ENCODE measurements around the gene GCK. TPM values are rescaled to one million over a fixed set of nuclear protein-coding genes. Genes with fewer than 3 reads are reported as not detected.

Gene GCK
- polyA plus RNA-seq, 1 of the 3 experiments (the other 2 are of a cell fraction), result 1.6 TPM

- peaks cover 0 to 35% of the 10 kb centered on the region in 2 experiments; a peak in 1 of 4 replicates for H3K4me1 ChIP-seq (ENCODE audit: control insufficient read depth in 1 of 2, insufficient read depth in 2 of 2, low read depth in 1 of 2, low read length in 1 of 2)
- H3K27ac ChIP-seq (ENCODE audit: low read depth in 2 of 2, low read length in 1 of 2), result peak overlapping the region in 1 of 2 experiments; percentile 3; a peak in 1 of 4 replicates
- H3K4me3 ChIP-seq (ENCODE audit: low read depth in 2 of 2, low read length in 1 of 2), result no peak overlapping the region
- no peak overlapping the region for H2AFZ ChIP-seq (ENCODE audit: low read depth)
- WGBS (ENCODE audit: low lambda C conversion rate), result 91% methylated on average over 19 of the region's 19 CpGs
- 0 out of 2 replicates have a peak, but pooled peaks cover 4% of the 10 kb centered on the region for H4K20me1 ChIP-seq (ENCODE audit: insufficient read depth)
- no peaks in the 10 kb centered on the region for H3K9me3 ChIP-seq
- DNase-seq, result peak; percentile 41
- H3K79me2 ChIP-seq (ENCODE audit: insufficient read depth), result no peaks in the 10 kb centered on the region
- no peak for TF ChIP-seq JUND (IDR thresholded peaks at IDR 0.05)
- TF ChIP-seq REST (IDR thresholded peaks at IDR 0.05; ENCODE audit: low read depth, low read length), result no peak
- H3F3A ChIP-seq (replicated peaks; ENCODE audit: insufficient read depth), result peaks cover 3% of the 10 kb centered on the region
- H3K9ac ChIP-seq, result no peak overlapping the region
- no peaks in the 10 kb centered on the region for H3K27me3 ChIP-seq (ENCODE audit: insufficient read depth)
- H3K36me3 ChIP-seq (replicated peaks in 1 of 2; ENCODE audit: control insufficient read depth in 1 of 2, insufficient read depth in 2 of 2, low read length in 1 of 2), result peaks cover 2 to 20% of the 10 kb centered on the region in 2 experiments
- no peak overlapping the region for H3K4me2 ChIP-seq
- POLR2A ChIA-PET, result interaction anchor here (1.5 kb wide), 1 partner anchor 21 kb away, joined by 3 read pairs; no protein-coding TSS in a partner anchor
- no peaks in the 10 kb centered on the region for H3K9me2 ChIP-seq
- CTCF ChIA-PET, result interaction anchor here (0.8 to 3.8 kb wide), 8 partner anchors 14 to 318 kb away, joined by 3 to 19 read pairs (median 4); no protein-coding TSS in a partner anchor
These were observed 28.0 kb upstream of the GCK start for GRCh38 chr7:44217223-44217714.

GRCh38 chr7:44216521-44217222 lies 27.4 kb upstream of the GCK start:
- peaks cover 4% of the 10 kb centered on the region for H3F3A ChIP-seq (replicated peaks; ENCODE audit: insufficient read depth)
- H3K27me3 ChIP-seq (ENCODE audit: insufficient read depth), result no peaks in the 10 kb centered on the region
- CTCF ChIA-PET, result interaction anchor here (0.9 to 3.8 kb wide), 4 partner anchors 14 to 318 kb away, joined by 3 to 19 read pairs (median 4); no protein-coding TSS in a partner anchor
- no peaks in the 10 kb centered on the region for H3K9me3 ChIP-seq
- no peaks in the 10 kb centered on the region for H3K9me2 ChIP-seq
- H4K20me1 ChIP-seq (ENCODE audit: insufficient read depth), result 0 out of 2 replicates have a peak, but pooled peaks cover 4% of the 10 kb centered on the region
- H3K79me2 ChIP-seq (ENCODE audit: insufficient read depth), result no peaks in the 10 kb centered on the region
- H3K4me2 ChIP-seq, result no peak overlapping the region
- POLR2A ChIA-PET, result no interaction called here
- H2AFZ ChIP-seq (ENCODE audit: low read depth), result no peak overlapping the region
- peak; percentile 56 for DNase-seq
- H3K9ac ChIP-seq, result no peak overlapping the region
- peak overlapping the region in 1 of 2 experiments; percentile 61; a peak in 2 of 4 replicates for H3K27ac ChIP-seq (ENCODE audit: low read depth in 2 of 2, low read length in 1 of 2)
- WGBS (ENCODE audit: low lambda C conversion rate), result 96% methylated on average over 13 of the region's 13 CpGs
- H3K36me3 ChIP-seq (replicated peaks in 1 of 2; ENCODE audit: control insufficient read depth in 1 of 2, insufficient read depth in 2 of 2, low read length in 1 of 2), result peaks cover 5 to 26% of the 10 kb centered on the region in 2 experiments
- H3K4me3 ChIP-seq (ENCODE audit: low read depth in 2 of 2, low read length in 1 of 2), result no peak overlapping the region
- H3K4me1 ChIP-seq (ENCODE audit: control insufficient read depth in 1 of 2, insufficient read depth in 2 of 2, low read depth in 1 of 2, low read length in 1 of 2), result peaks cover 0 to 32% of the 10 kb centered on the region in 2 experiments; a peak in 1 of 4 replicates
- TF ChIP-seq TEAD4 (IDR thresholded peaks at IDR 0.05; ENCODE audit: borderline replicate concordance, insufficient read depth) (no peak), FOXM1 (IDR thresholded peaks at IDR 0.05; ENCODE audit: low read depth) (no peak), CHD2 (IDR thresholded peaks at IDR 0.05; ENCODE audit: low read length, partially characterized antibody) (no peak), MXI1 (IDR thresholded peaks at IDR 0.05; ENCODE audit: low read depth, low read length) (no peak)

Measured in SK-N-SH (cell line).